NCI-H1436 treated with DMSO at 0.1 percent for 48 hours (cell line): ENCODE results near the gene BAIAP2L2.

Experiments
- DNase-seq: peaks from one replicate; lab custom pipeline; 2025; lab: John Stamatoyannopoulos, UW

The BAIAP2L2 gene

GRCh38 chr22:38036392-38037062, 74.0 kb downstream of the BAIAP2L2 start:
- no peak for DNase-seq

- DNase-seq = no peak
These were observed 75.0 kb downstream of the BAIAP2L2 start for GRCh38 chr22:38035530-38035885.
